ENCODE data around the gene ENKD1. TPM values are rescaled to one million over a fixed set of nuclear protein-coding genes. Genes with fewer than 3 reads are reported as not detected.

Gene ENKD1, protein sequence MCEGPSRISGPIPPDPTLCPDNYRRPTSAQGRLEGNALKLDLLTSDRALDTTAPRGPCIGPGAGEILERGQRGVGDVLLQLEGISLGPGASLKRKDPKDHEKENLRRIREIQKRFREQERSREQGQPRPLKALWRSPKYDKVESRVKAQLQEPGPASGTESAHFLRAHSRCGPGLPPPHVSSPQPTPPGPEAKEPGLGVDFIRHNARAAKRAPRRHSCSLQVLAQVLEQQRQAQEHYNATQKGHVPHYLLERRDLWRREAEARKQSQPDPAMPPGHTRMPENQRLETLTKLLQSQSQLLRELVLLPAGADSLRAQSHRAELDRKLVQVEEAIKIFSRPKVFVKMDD
- total RNA-seq (2022; extraction: Qiagen RNA extraction; ENCODE audit: low read depth) = 7.7 to 12.2 TPM (median 11.1 TPM) in 5 replicates

DNA sequence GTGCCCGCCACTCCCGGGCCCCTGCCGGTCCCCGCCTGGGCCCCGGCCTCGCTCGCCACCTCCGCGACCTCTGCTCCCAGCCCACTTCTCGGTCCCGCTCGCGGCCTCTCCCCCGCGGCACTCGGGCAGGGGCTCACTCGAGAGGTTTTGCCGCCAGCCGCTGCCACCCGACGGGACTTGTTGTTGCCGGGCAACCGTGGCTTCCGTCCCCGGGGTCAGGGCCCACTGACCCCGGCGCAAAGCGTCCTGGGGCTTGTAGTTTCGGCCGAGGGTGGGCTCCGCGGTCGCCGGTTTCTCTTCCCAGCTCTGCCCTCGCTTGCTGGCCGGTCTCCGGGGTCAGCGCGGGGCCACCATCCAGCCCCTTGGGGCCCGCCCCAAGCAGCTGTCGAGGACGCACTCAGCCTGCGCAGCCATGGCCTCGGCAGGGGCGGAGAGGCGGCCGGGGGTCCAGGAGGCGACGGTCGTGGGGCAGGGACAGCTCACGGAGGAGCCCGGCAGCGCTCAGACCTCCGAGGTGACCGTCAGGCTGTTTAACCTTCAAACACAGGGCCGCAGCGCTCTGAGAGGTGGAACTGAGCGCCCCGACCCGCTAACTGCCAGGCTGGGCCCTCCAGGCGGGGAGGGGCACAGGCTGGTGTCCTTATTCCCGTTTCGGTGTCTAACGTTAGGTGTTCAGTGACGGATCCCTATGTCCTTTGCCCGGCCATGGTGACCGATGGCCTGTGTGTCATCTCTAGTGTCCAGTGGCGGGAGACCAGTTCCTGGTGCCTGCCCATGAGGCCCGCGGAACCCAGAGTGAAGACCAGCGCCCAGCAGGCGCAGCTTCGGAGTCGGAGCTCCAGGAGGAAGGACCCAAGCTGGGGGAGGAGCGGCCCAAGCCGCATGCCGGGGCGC lies at the start of gene ENKD1, which contains the start of gene C16orf86:
ENKD1 (minus strand) TSS at position 192 of the 894 bp plus-strand sequence. CDS start 308 bp downstream, outside the sequence.
C16orf86 (plus strand) TSS at position 256 of the 894 bp plus-strand sequence; CDS start at position 413, 157 bp downstream.

DNA sequence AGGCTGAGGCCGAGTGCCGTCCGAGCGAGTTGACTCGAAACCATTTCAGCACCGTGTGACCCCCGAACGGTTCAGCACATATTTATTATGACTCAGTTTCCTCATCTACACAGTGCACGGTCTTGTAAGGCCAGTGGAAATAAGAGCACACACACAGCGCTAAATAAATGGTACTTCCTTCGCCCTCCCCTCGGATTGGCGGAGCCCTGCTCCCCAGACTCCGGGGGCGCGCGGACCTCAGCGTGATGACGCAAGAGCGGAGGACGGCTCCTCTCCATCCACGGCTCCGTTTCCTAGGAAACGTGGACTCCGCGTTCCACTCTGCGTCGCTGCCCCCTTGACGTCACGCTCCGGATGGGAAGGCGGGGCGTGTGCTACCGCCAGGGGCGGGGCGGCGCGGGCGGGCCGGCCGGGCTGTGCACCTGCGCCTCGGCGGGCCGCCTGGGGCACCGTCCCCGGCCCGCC lies 6.0 kb downstream of the ENKD1 start, which contains the start of gene PARD6A:
PARD6A (plus strand) TSS at position 397 of the 465 bp plus-strand sequence. CDS start 79 bp downstream, outside the sequence.

DNA sequence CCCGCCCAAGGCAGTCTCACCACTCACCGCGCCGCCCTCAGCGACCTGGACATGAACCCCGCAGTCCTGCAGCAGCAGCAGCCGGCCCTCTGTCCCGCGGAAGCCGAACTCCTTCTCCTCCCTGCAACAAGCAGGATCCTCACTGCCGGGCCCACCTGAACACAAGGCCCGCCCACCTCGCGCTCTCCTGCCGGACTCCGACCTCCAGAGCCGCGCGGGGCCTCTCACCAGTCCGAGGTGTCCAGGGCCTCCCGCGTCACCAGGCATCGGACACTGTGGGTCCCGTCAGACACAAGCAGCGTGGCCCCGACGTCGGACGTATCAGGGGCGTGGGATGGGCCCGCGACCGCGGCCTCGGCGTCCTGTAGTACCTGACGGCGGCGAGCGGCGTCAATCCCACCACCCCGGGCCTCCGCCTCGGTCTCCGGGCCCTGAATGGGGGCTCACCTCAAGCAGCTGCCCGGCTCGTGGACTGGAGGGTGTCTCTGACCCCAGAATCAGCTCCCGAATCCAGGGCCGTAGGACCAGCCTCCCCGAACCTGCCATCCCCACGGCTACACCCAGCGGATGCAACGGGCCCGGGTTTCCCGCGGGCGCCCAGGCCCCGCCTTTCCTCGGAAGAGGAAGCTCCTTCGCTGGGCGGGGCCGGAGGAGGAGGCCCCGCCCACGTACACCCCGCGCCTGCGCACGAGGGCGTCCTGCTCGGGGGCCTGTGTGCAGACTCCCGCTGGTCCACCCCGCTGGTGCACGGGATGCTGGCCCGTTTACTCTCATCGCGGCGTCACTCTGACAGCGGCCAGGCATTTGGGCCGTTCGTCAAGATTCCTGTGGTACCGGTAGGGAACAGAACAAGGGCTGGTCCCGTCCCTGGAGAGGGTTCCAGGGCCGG lies 6.6 kb downstream of the ENKD1 start, which contains the start of gene ACD:
ACD (minus strand) TSS at position 586 of the 889 bp plus-strand sequence; CDS start at position 546, 40 bp downstream.

Other genes with a start within 250 kb of the ENKD1 start
- gene HSD11B2, start 235.6 kb downstream of the ENKD1 start, total RNA-seq (2022; extraction: Qiagen RNA extraction; ENCODE audit: low read depth) = 1.3 to 2.1 TPM (median 1.5 TPM) in 5 replicates
- gene ATP6V0D1, start 185.6 kb downstream of the ENKD1 start, total RNA-seq (2022; extraction: Qiagen RNA extraction; ENCODE audit: low read depth) = 100 to 117 TPM (median 107 TPM) in 5 replicates
- not detected in 5 replicates for gene AGRP, start 183.2 kb downstream of the ENKD1 start, total RNA-seq (2022; extraction: Qiagen RNA extraction; ENCODE audit: low read depth)
- gene RIPOR1, start 137.9 kb downstream of the ENKD1 start, total RNA-seq (2022; extraction: Qiagen RNA extraction; ENCODE audit: low read depth) = 36.1 to 45.7 TPM (median 40.3 TPM) in 5 replicates
- gene CTCF, start 104.2 kb downstream of the ENKD1 start, total RNA-seq (2022; extraction: Qiagen RNA extraction; ENCODE audit: low read depth) = 33.9 to 35.7 TPM (median 34.2 TPM) in 5 replicates
- gene CARMIL2, start 21.6 kb downstream of the ENKD1 start, total RNA-seq (2022; extraction: Qiagen RNA extraction; ENCODE audit: low read depth) = 1.3 to 2.1 TPM (median 1.7 TPM) in 5 replicates
- 31.1 to 35.3 TPM (median 34.4 TPM) in 5 replicates for gene ACD, start 6.5 kb downstream of the ENKD1 start, total RNA-seq (2022; extraction: Qiagen RNA extraction; ENCODE audit: low read depth)
- gene PARD6A, start 5.8 kb downstream of the ENKD1 start, total RNA-seq (2022; extraction: Qiagen RNA extraction; ENCODE audit: low read depth) = 1.5 to 2.6 TPM (median 2.3 TPM) in 5 replicates
- gene C16orf86, start 64 bp upstream of the ENKD1 start, total RNA-seq (2022; extraction: Qiagen RNA extraction; ENCODE audit: low read depth) = 0.12 to 0.14 TPM in 2 of 5 replicates, not detected in the others
- gene GFOD2, start 52.6 kb upstream of the ENKD1 start, total RNA-seq (2022; extraction: Qiagen RNA extraction; ENCODE audit: low read depth) = 16.0 to 18.1 TPM (median 16.9 TPM) in 5 replicates
- gene RANBP10, start 139.8 kb upstream of the ENKD1 start, total RNA-seq (2022; extraction: Qiagen RNA extraction; ENCODE audit: low read depth) = 7.4 to 9.5 TPM (median 8.3 TPM) in 5 replicates
- 0.29 to 0.53 TPM (median 0.41 TPM) in 5 replicates for gene TSNAXIP1, start 140.1 kb upstream of the ENKD1 start, total RNA-seq (2022; extraction: Qiagen RNA extraction; ENCODE audit: low read depth)
- 26.3 to 42.4 TPM (median 39.3 TPM) in 5 replicates for gene THAP11, start 175.6 kb upstream of the ENKD1 start, total RNA-seq (2022; extraction: Qiagen RNA extraction; ENCODE audit: low read depth)
- gene NUTF2, start 180.2 kb upstream of the ENKD1 start, total RNA-seq (2022; extraction: Qiagen RNA extraction; ENCODE audit: low read depth) = 228 to 243 TPM (median 238 TPM) in 5 replicates
- gene CENPT, start 180.9 kb upstream of the ENKD1 start, total RNA-seq (2022; extraction: Qiagen RNA extraction; ENCODE audit: low read depth) = 25.7 to 30.8 TPM (median 27.4 TPM) in 5 replicates
- 44.9 to 65.1 TPM (median 60.7 TPM) in 5 replicates for gene EDC4, start 206.3 kb upstream of the ENKD1 start, total RNA-seq (2022; extraction: Qiagen RNA extraction; ENCODE audit: low read depth)
- 0.28 to 0.52 TPM in 2 of 5 replicates, not detected in the others for gene NRN1L, start 218.1 kb upstream of the ENKD1 start, total RNA-seq (2022; extraction: Qiagen RNA extraction; ENCODE audit: low read depth)
- 12.7 to 18.9 TPM (median 14.8 TPM) in 5 replicates for gene PSKH1, start 226.5 kb upstream of the ENKD1 start, total RNA-seq (2022; extraction: Qiagen RNA extraction; ENCODE audit: low read depth)